H1 (cell line): ENCODE results near the gene CXCR3. TPM values are rescaled to one million over a fixed set of nuclear protein-coding genes. Genes with fewer than 3 reads are reported as not detected.

Source experiments
- CTCF ChIA-PET: fragments of 300-600 bp; sonication (Branson Sonifier 250); formaldehyde crosslinking; loops from one replicate; lab custom pipeline; 2021; ENCODE audit not compliant: partially characterized antibody; lab: Charles Lee
- POLR2A ChIA-PET: fragments of 300-600 bp; sonication (Branson Sonifier 250); formaldehyde crosslinking; loops from one replicate; lab custom pipeline; 2021; ENCODE audit warnings: inconsistent platforms; ENCODE audit not compliant: partially characterized antibody; lab: Charles Lee
- DNase-seq, 2 experiments: peaks; one replicate each; pipeline versions ENCODE4 v3.0.0 to v3.0.0-alpha.2; 2010 to 2022; ENCODE audit warnings: low spot score in 2 of 2, low read depth in 1 of 2, mixed read lengths in 1 of 2
- FAIRE-seq: peaks from 2 replicates; lab custom pipeline; 2011; peaks lifted over from hg19 to GRCh38; lab: Jason Lieb, UNC
- H2AFZ ChIP-seq: 2 replicates; pipeline ENCODE4 v1.8.1; 2012; ENCODE audit warnings: low read length, inconsistent platforms
- H2AK5ac ChIP-seq: 2 replicates; pipeline ENCODE4 v1.6.1; 2013; ENCODE audit warnings: low read depth, low read length
- H2BK120ac ChIP-seq: replicated peaks from 2 replicates; pipeline ENCODE3; 2013; ENCODE audit warnings: low read depth, low read length, inconsistent platforms
- H2BK12ac ChIP-seq: 2 replicates; pipeline ENCODE4 v1.6.1; 2013; ENCODE audit warnings: low read depth, low read length
- H2BK15ac ChIP-seq: 2 replicates; pipeline ENCODE4 v1.6.1; 2013; ENCODE audit warnings: low read length
- H2BK20ac ChIP-seq: 2 replicates; pipeline ENCODE4 v1.6.1; 2013; ENCODE audit warnings: low read length
- H2BK5ac ChIP-seq: 2 replicates; pipeline ENCODE4 v1.6.1; 2013; ENCODE audit warnings: low read depth, low read length
- H3K14ac ChIP-seq: 2 replicates; pipeline ENCODE4 v1.6.1; 2013; ENCODE audit warnings: inconsistent platforms; ENCODE audit not compliant: insufficient read length
- H3K18ac ChIP-seq: 2 replicates; pipeline ENCODE4 v1.6.1; 2013; ENCODE audit warnings: low read length; ENCODE audit errors: extremely low read depth
- H3K23ac ChIP-seq: 2 replicates; pipeline ENCODE4 v1.6.1; 2013; ENCODE audit warnings: inconsistent platforms; ENCODE audit not compliant: insufficient read length
- H3K23me2 ChIP-seq: 2 replicates; pipeline ENCODE4 v1.6.1; 2013; ENCODE audit warnings: low read depth, low read length
- H3K27ac ChIP-seq: 2 replicates; pipeline ENCODE4 v1.6.1; 2011; ENCODE audit warnings: low read depth, low read length, inconsistent platforms
- H3K27me3 ChIP-seq, 4 experiments: replicated peaks in 1 of 4; 1 replicate in 1 of 4; 2 replicates in 3 of 4; pipeline versions ENCODE4 v1.6.1 to v1.8.1; 2011 to 2013; ENCODE audit warnings: low read length in 3 of 4, mild to moderate bottlenecking in 3 of 4, inconsistent platforms in 2 of 4, mixed read lengths in 2 of 4, moderate library complexity in 1 of 4; ENCODE audit not compliant: control insufficient read depth in 3 of 4, insufficient read depth in 3 of 4; ENCODE audit errors: extremely low read depth in 1 of 4
- H3K36me3 ChIP-seq, 4 experiments: 2 replicates each; pipeline versions ENCODE4 v1.6.1 to v1.8.1; 2011 to 2013; ENCODE audit warnings: mild to moderate bottlenecking in 4 of 4, low read length in 3 of 4, moderate library complexity in 2 of 4, control low read depth in 1 of 4, inconsistent platforms in 1 of 4; ENCODE audit not compliant: insufficient read depth in 4 of 4, control insufficient read depth in 2 of 4
- H3K4ac ChIP-seq: replicated peaks from 2 replicates; pipeline ENCODE3; 2013; ENCODE audit warnings: low read length, low read depth, mixed read lengths, inconsistent platforms; ENCODE audit not compliant: insufficient read length
- H3K4me1 ChIP-seq, 4 experiments: replicated peaks in 1 of 4; 1 replicate in 1 of 4; 2 replicates in 3 of 4; pipeline versions ENCODE4 v1.6.1 to v1.8.1; 2011 to 2013; ENCODE audit warnings: low read length in 3 of 4, inconsistent platforms in 2 of 4, mixed read lengths in 1 of 4; ENCODE audit not compliant: insufficient read depth in 4 of 4, control insufficient read depth in 3 of 4
- H3K4me2 ChIP-seq, 2 experiments: 2 replicates each; pipeline versions ENCODE4 v1.6.1 to v1.8.1; 2011 to 2013; ENCODE audit warnings: low read depth in 2 of 2, low read length in 2 of 2, control low read depth in 1 of 2, inconsistent platforms in 1 of 2, mild to moderate bottlenecking in 1 of 2; ENCODE audit not compliant: insufficient read depth in 1 of 2
- H3K4me3 ChIP-seq, 4 experiments: fragments of 200-600, 300-600 bp in 1 of 4; sonication (generic), shearing (Covaris generic), sonication (Bioruptor Twin) in 1 of 4; 2 replicates each; pipeline versions ENCODE4 v1.5.1 to v1.8.1; 2011 to 2016; ENCODE audit warnings: low read length in 4 of 4, low read depth in 3 of 4, control low read depth in 2 of 4, inconsistent platforms in 2 of 4, mild to moderate bottlenecking in 2 of 4, mixed read lengths in 1 of 4, moderate library complexity in 1 of 4; ENCODE audit not compliant: insufficient read depth in 2 of 4; ENCODE audit errors: extremely low read depth in 1 of 4
- H3K56ac ChIP-seq: replicated peaks from 2 replicates; pipeline ENCODE3; 2013; ENCODE audit warnings: low read depth, mild to moderate bottlenecking, mixed read lengths, low read length, inconsistent platforms; ENCODE audit not compliant: insufficient read length
- H3K79me1 ChIP-seq: 2 replicates; pipeline ENCODE4 v1.6.1; 2013; ENCODE audit warnings: low read depth, low read length, control low read depth
- H3K79me2 ChIP-seq, 2 experiments: 2 replicates each; pipeline versions ENCODE4 v1.6.1 to v1.8.1; 2012 to 2013; ENCODE audit warnings: low read length in 2 of 2, mild to moderate bottlenecking in 2 of 2, inconsistent platforms in 1 of 2; ENCODE audit not compliant: insufficient read depth in 2 of 2, control insufficient read depth in 1 of 2
- H3K9ac ChIP-seq, 4 experiments: replicated peaks in 1 of 4; 1 replicate in 1 of 4; 2 replicates in 3 of 4; pipeline versions ENCODE4 v1.6.1 to v1.8.1; 2011 to 2013; ENCODE audit warnings: low read depth in 3 of 4, low read length in 3 of 4, control low read depth in 2 of 4, mild to moderate bottlenecking in 2 of 4, moderate library complexity in 2 of 4, inconsistent platforms in 1 of 4; ENCODE audit errors: extremely low read depth in 1 of 4
- H3K9me3 ChIP-seq, 2 experiments: 2 replicates each; pipeline versions ENCODE4 v1.6.1 to v1.8.1; 2012 to 2013; ENCODE audit warnings: mild to moderate bottlenecking in 2 of 2, moderate library complexity in 2 of 2, control low read depth in 1 of 2, inconsistent platforms in 1 of 2, low read depth in 1 of 2, low read length in 1 of 2, mixed read lengths in 1 of 2; ENCODE audit not compliant: insufficient read depth in 2 of 2
- H4K20me1 ChIP-seq, 2 experiments: replicated peaks in 1 of 2; 2 replicates each; pipeline versions ENCODE3 to v1.8.1; 2011 to 2013; ENCODE audit warnings: inconsistent platforms in 2 of 2, low read length in 2 of 2, mild to moderate bottlenecking in 1 of 2; ENCODE audit not compliant: insufficient read depth in 2 of 2, control insufficient read depth in 1 of 2
- H4K5ac ChIP-seq: 2 replicates; pipeline ENCODE4 v1.6.1; 2013; ENCODE audit warnings: low read length, low read depth, mixed read lengths, inconsistent platforms; ENCODE audit not compliant: insufficient read length
- H4K8ac ChIP-seq: 2 replicates; pipeline ENCODE4 v1.8.0; 2013; ENCODE audit warnings: mild to moderate bottlenecking, moderate library complexity, low read length, inconsistent platforms; ENCODE audit not compliant: insufficient read depth; ENCODE audit errors: extremely low read depth
- H4K91ac ChIP-seq: replicated peaks from 2 replicates; pipeline ENCODE3; 2013; ENCODE audit warnings: low read length, mixed read lengths, inconsistent platforms; ENCODE audit not compliant: insufficient read length
- BCL11A ChIP-seq, 2 experiments: IDR thresholded peaks; one replicate each; pipeline ENCODE4 v1.6.1; 2011; ENCODE audit warnings: low read depth in 2 of 2, low read length in 2 of 2, mild to moderate bottlenecking in 2 of 2
- HDAC2 ChIP-seq, 2 experiments: fragments of 300-600 bp in 1 of 2; sonication (generic) in 1 of 2; IDR thresholded peaks; 2 replicates each; pipeline ENCODE4 v1.6.1; 2011 to 2012; ENCODE audit warnings: low read depth in 2 of 2, low read length in 2 of 2, mild to moderate bottlenecking in 2 of 2, moderate library complexity in 2 of 2, borderline replicate concordance in 1 of 2, inconsistent platforms in 1 of 2
- RXRA ChIP-seq: IDR thresholded peaks from 2 replicates; pipeline ENCODE4 v1.6.1; 2011; ENCODE audit warnings: low read depth, mild to moderate bottlenecking, low read length, moderate library complexity; ENCODE audit not compliant: insufficient read depth
- WGBS, 2 experiments: shearing (Covaris generic) in 1 of 2; methylation state at CpG; one replicate each; pipeline versions ENCODE4 v1.1.6 to v1.1.7; 2013 to 2015; ENCODE audit warnings: low lambda C conversion rate in 2 of 2, mixed read lengths in 2 of 2, inconsistent platforms in 1 of 2, low coverage in 1 of 2, missing lambda C conversion rate in 1 of 2; ENCODE audit not compliant: insufficient replicate concordance in 2 of 2, insufficient coverage in 1 of 2, insufficient read length in 1 of 2; ENCODE audit errors: extremely low coverage in 1 of 2, missing lambda C conversion rate in 1 of 2; 5-methylcytosine and 5-hydroxymethylcytosine counted together
- polyA plus RNA-seq, 7 experiments: library from polyadenylated mRNA; depleted of rRNA in 3 of 7; stranded (reverse) in 5 of 7; unstranded in 2 of 7; fragments of >200 nt in 5 of 7; fragments of 200-250 nt in 2 of 7; gene quantifications; 1 replicate in 5 of 7; 2 replicates in 1 of 7; 4 replicates in 1 of 7; pipeline versions ENCODE4 v1.2.1 to v1.2.3, GENCODE V29; 2011 to 2013; ENCODE audit warnings: missing spikeins in 2 of 7, mixed read lengths in 2 of 7
- total RNA-seq: library from RNA; stranded (reverse); fragmentation: NEBNext Ultra II Directional; extraction: Animal tissue kit (Norgen Biotek cat#: 25700); gene quantifications from 2 replicates; pipeline ENCODE4 v1.2.1, GENCODE V29; 2021

The CXCR3 gene
- total and polyA plus RNA-seq, 2 of the 8 experiments (the other 6 are each of a cell fraction or from before 2014, with no cell fraction given): not detected

GRCh38 chrX:71665747-71666146, 47.4 kb upstream of the CXCR3 start:
- no peak overlapping the region for H4K91ac ChIP-seq
- H3K27ac ChIP-seq: no peak overlapping the region
- no peak overlapping the region for H4K8ac ChIP-seq
- no peaks in the 10 kb centered on the region for H4K20me1 ChIP-seq
- DNase-seq: no peak
- H3K79me2 ChIP-seq: no peaks in the 10 kb centered on the region
- no peak overlapping the region for H3K23ac ChIP-seq
- no peak overlapping the region for H2BK5ac ChIP-seq
- no peak overlapping the region for H2AFZ ChIP-seq
- no peak overlapping the region for H3K9ac ChIP-seq
- no peak overlapping the region for H2BK15ac ChIP-seq
- H2BK120ac ChIP-seq: no peak overlapping the region
- no peak for FAIRE-seq
- H2AK5ac ChIP-seq: no peak overlapping the region
- no peak overlapping the region for H2BK12ac ChIP-seq
- H3K36me3 ChIP-seq: no peaks in the 10 kb centered on the region
- CTCF ChIA-PET: no interaction called here
- H3K4me1 ChIP-seq: no peaks in the 10 kb centered on the region
- H3K4me2 ChIP-seq: no peak overlapping the region
- POLR2A ChIA-PET: no interaction called here
- H3K27me3 ChIP-seq: no peaks in the 10 kb centered on the region
- H3K14ac ChIP-seq: no peak overlapping the region
- 87% methylated on average over 9 of the region's 10 CpGs; no CpG with 5 or more reads in 1 of the 2 experiments for WGBS, 2 experiments
- H2BK20ac ChIP-seq: no peak overlapping the region
- H3K9me3 ChIP-seq: no peaks in the 10 kb centered on the region
- no peak overlapping the region for H4K5ac ChIP-seq
- H3K56ac ChIP-seq: no peak overlapping the region
- H3K4me3 ChIP-seq: no peak overlapping the region
- H3K4ac ChIP-seq: no peak overlapping the region
- H3K79me1 ChIP-seq: no peaks in the 10 kb centered on the region
- H3K18ac ChIP-seq: no peak overlapping the region
- no peaks in the 10 kb centered on the region for H3K23me2 ChIP-seq
- TF ChIP-seq BCL11A (IDR thresholded peaks at IDR 0.05; ENCODE audit: low read depth in 2 of 2, low read length in 2 of 2): no peak
- TF ChIP-seq RXRA: no peak
- TF ChIP-seq HDAC2 (IDR thresholded peaks at IDR 0.05; ENCODE audit: borderline replicate concordance in 1 of 2, low read depth in 2 of 2, low read length in 2 of 2): no peak
